GM12878 (cell line): ENCODE data around the gene JUN. TPM values are rescaled to one million over a fixed set of nuclear protein-coding genes. Genes with fewer than 3 reads are reported as not detected.

ENCODE experiments used
- ATAC-seq: fragments of 200-7000 bp; cut with Tn5 transposase; 3 replicates; pipeline ENCODE4 v1.9.1; 2020; ENCODE audit warnings: mild to moderate bottlenecking, moderate library complexity
- BruUV-seq: library from RNA; stranded (reverse); fragments of 400-500 nt; replicated peaks from 2 replicates; lab custom pipeline; 2021; lab: Mats Ljungman, UMichigan
- CTCF ChIA-PET: fragments of 300-600 bp; sonication (Branson Sonifier 250); formaldehyde crosslinking; extraction: SDS; loops from one replicate; lab custom pipeline; 2021; ENCODE audit warnings: inconsistent platforms; lab: Yijun Ruan, JAX
- POLR2A ChIA-PET: fragments of 350-600 bp; formaldehyde crosslinking; extraction: SDS; loops from one replicate; lab custom pipeline; 2021; ENCODE audit warnings: inconsistent platforms; lab: Charles Lee
- RAD21 ChIA-PET: fragments of 300-600 bp; sonication (Branson Sonifier 250); formaldehyde crosslinking; loops from one replicate; lab custom pipeline; 2023; ENCODE audit warnings: antibody characterized with exemption; ENCODE audit not compliant: unreplicated experiment; lab: Charles Lee
- SMC1A ChIA-PET: fragments of 300-600 bp; sonication (Branson Sonifier 250); formaldehyde crosslinking; loops from one replicate; lab custom pipeline; 2023; ENCODE audit not compliant: unreplicated experiment, uncharacterized antibody; lab: Charles Lee
- DNase-seq: peaks from one replicate; pipeline ENCODE4 v3.0.0-alpha.2; 2011; ENCODE audit warnings: low read depth, low spot score
- FAIRE-seq: peaks from 3 replicates; lab custom pipeline; 2011; peaks lifted over from hg19 to GRCh38; lab: Jason Lieb, UNC
- H2AFZ ChIP-seq: 2 replicates; pipeline ENCODE4 v1.6.0; 2011; ENCODE audit warnings: low read depth, low read length, control low read depth; ENCODE audit not compliant: control insufficient read depth
- H3K27ac ChIP-seq: 2 replicates; pipeline ENCODE4 v1.5.1; 2011; ENCODE audit warnings: control low read depth; ENCODE audit not compliant: control insufficient read depth, insufficient read depth
- H3K27me3 ChIP-seq, 2 experiments: replicated peaks in 1 of 2; 2 replicates each; pipeline versions ENCODE4 v1.6.0 to v1.6.1; 2011; ENCODE audit warnings: low read length in 1 of 2; ENCODE audit not compliant: control insufficient read depth in 2 of 2, insufficient read depth in 2 of 2
- H3K36me3 ChIP-seq, 2 experiments: 2 replicates each; pipeline ENCODE4 v1.5.1; 2011; ENCODE audit warnings: low read length in 1 of 2; ENCODE audit not compliant: control insufficient read depth in 2 of 2, insufficient read depth in 2 of 2
- H3K4me1 ChIP-seq: 2 replicates; pipeline ENCODE4 v1.6.1; 2011; ENCODE audit warnings: mild to moderate bottlenecking, low read length, moderate library complexity, mixed read lengths; ENCODE audit not compliant: control insufficient read depth, insufficient read depth
- H3K4me2 ChIP-seq: 2 replicates; pipeline ENCODE4 v1.6.0; 2011; ENCODE audit warnings: control low read depth; ENCODE audit not compliant: control insufficient read depth, insufficient read depth
- H3K4me3 ChIP-seq: fragments of 200-600 bp; sonication (generic); 2 replicates; pipeline ENCODE4 v1.5.1; 2016
- H3K79me2 ChIP-seq: 2 replicates; pipeline ENCODE4 v1.6.0; 2011; ENCODE audit warnings: low read length; ENCODE audit not compliant: control insufficient read depth, insufficient read depth
- H3K9ac ChIP-seq: 2 replicates; pipeline ENCODE4 v1.8.0; 2011; ENCODE audit warnings: low read length, control low read depth, mixed read lengths; ENCODE audit not compliant: control insufficient read depth, insufficient read depth
- H3K9me3 ChIP-seq: replicated peaks from 3 replicates; pipeline ENCODE4 v1.5.1; 2011; ENCODE audit warnings: mild to moderate bottlenecking, low read length; ENCODE audit not compliant: control insufficient read depth, insufficient read depth
- H4K20me1 ChIP-seq: 2 replicates; pipeline ENCODE4 v1.6.0; 2011; ENCODE audit not compliant: control insufficient read depth, insufficient read depth
- CHD1 ChIP-seq: IDR thresholded peaks from 2 replicates; pipeline ENCODE4 v1.6.1; 2012; ENCODE audit warnings: low read depth, low read length, improper control_type of control experiment
- CHD2 ChIP-seq: IDR thresholded peaks from 2 replicates; pipeline ENCODE4 v1.6.1; 2011; ENCODE audit warnings: low read depth, low read length, improper control_type of control experiment, borderline replicate concordance
- EED ChIP-seq: sonication (generic); IDR thresholded peaks from 2 replicates; pipeline ENCODE4 v1.6.1; 2016; ENCODE audit warnings: antibody characterized with exemption, low read depth
- ETV6 ChIP-seq, 2 experiments: fragments of 450-650 bp in 1 of 2; IDR thresholded peaks in 1 of 2; conservative IDR thresholded peaks in 1 of 2; 2 replicates each; pipeline ENCODE4 v1.6.1; 2014; ENCODE audit warnings: antibody characterized with exemption in 1 of 2, borderline replicate concordance in 1 of 2, low read depth in 1 of 2, mild to moderate bottlenecking in 1 of 2, moderate library complexity in 1 of 2
- PAX5 ChIP-seq: IDR thresholded peaks from 2 replicates; pipeline ENCODE4 v1.6.1; 2011; ENCODE audit warnings: low read depth, low read length, borderline replicate concordance
- RAD21 ChIP-seq: IDR thresholded peaks from 2 replicates; pipeline ENCODE4 v1.6.1; 2011; ENCODE audit warnings: mild to moderate bottlenecking, low read depth, low read length, moderate library complexity; ENCODE audit not compliant: insufficient read depth
- RCOR1 ChIP-seq: conservative IDR thresholded peaks from 2 replicates; pipeline ENCODE4 v1.6.1; 2012; ENCODE audit warnings: low read depth, low read length, improper control_type of control experiment
- RFX5 ChIP-seq: IDR thresholded peaks from 2 replicates; pipeline ENCODE4 v1.6.1; 2011; ENCODE audit warnings: low read depth, low read length, improper control_type of control experiment
- SIX5 ChIP-seq: IDR thresholded peaks from 2 replicates; pipeline ENCODE4 v1.6.1; 2011; ENCODE audit warnings: mild to moderate bottlenecking, low read depth, low read length, moderate library complexity; ENCODE audit not compliant: severe bottlenecking
- SREBF2 ChIP-seq: IDR thresholded peaks from 2 replicates; pipeline ENCODE4 v1.6.1; 2012; ENCODE audit warnings: mild to moderate bottlenecking, low read length
- WGBS: methylation state at CpG from one replicate; pipeline ENCODE4 v1.1.6; 2016; ENCODE audit warnings: low lambda C conversion rate; ENCODE audit not compliant: insufficient replicate concordance, insufficient coverage; ENCODE audit errors: missing lambda C conversion rate; 5-methylcytosine and 5-hydroxymethylcytosine counted together
- in situ Hi-C: fragments of 300-500 bp; cut with MboI; formaldehyde crosslinking; loops from 9 replicates; pipeline ENCODE4 v1.14.3; 2018; ENCODE audit warnings: mixed read lengths
- intact Hi-C: fragments of 100-400 bp; cut with micrococcal nuclease; formaldehyde crosslinking; loops from one replicate; pipeline ENCODE4 v1.14.2; 2022; ENCODE audit not compliant: unreplicated experiment
- polyA plus RNA-seq, 11 experiments: library from polyadenylated mRNA; depleted of rRNA in 4 of 11; unstranded in 6 of 11; stranded (reverse) in 5 of 11; fragments of >200 nt; fragmentation: Nextera tagmentation in 4 of 11; fragmentation: Illumina TruSeq in 1 of 11; extraction: Ambion mirVana in 4 of 11; extraction: Trizol in 1 of 11; gene quantifications; 1 replicate in 1 of 11; 2 replicates in 10 of 11; pipeline versions ENCODE4 v1.2.1 to v1.2.3, GENCODE V29; 2011 to 2016; ENCODE audit warnings: inconsistent platforms in 2 of 11, missing spikeins in 2 of 11, low read depth in 1 of 11
- total RNA-seq, 4 experiments: library from RNA; depleted of rRNA in 3 of 4; stranded (reverse); fragments of >200 nt in 3 of 4; fragmentation: Illumina TruSeq in 1 of 4; extraction: Trizol in 1 of 4; gene quantifications; 2 replicates each; pipeline versions ENCODE4 v1.2.1 to v1.2.3, GENCODE V29; 2013 to 2021
- TF ChIP-seq, protein P1 (sequence below): IDR thresholded peaks from 2 replicates; pipeline ENCODE4 v1.6.1; 2012; ENCODE audit warnings: low read depth, low read length, improper control_type of control experiment
- TF ChIP-seq, protein P2 (sequence below): IDR thresholded peaks from 2 replicates; pipeline ENCODE4 v1.6.1; 2011; ENCODE audit warnings: low read depth, mild to moderate bottlenecking, low read length, moderate library complexity, borderline replicate concordance; ENCODE audit errors: extremely low read depth
- TF ChIP-seq, protein P3 (sequence below): fragments of 450-650 bp; formaldehyde crosslinking; IDR thresholded peaks from 2 replicates; pipeline ENCODE4 v1.5.0; 2022; ENCODE audit warnings: mild to moderate bottlenecking, missing genetic modification characterization

The JUN gene
- total and polyA plus RNA-seq, 10 of the 15 experiments (the other 5 are each of a cell fraction or from before 2014, with no cell fraction given) = 0.18 to 8.4 (median 2.8) TPM

DNA sequence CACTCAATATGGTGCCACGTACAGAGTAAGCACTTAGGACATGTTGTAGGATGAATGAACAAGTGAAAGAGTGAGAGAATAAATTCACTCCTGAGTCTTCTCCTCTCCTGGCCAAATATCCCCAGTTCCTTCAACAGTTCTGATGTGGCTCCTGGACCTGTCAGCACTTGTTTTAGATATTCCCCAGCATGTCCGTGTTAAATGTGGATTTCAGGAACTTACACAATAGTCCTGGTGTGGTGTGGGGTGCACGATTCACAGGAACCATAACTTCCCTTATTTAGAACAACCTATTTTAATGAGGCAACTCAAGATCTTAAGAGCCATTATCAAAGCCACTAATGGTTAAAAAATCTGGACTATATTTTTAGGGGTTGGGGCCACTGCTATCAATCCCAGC, 45.0 kb downstream of the JUN start:
- no peak for DNase-seq
- Histone ChIP-seq H3K9me3 (no peaks in the 10 kb centered on the region), H3K36me3 (no peaks in the 10 kb centered on the region), H3K9ac (no peak overlapping the region), H3K27ac (no peak overlapping the region), H3K4me2 (no peak overlapping the region), H3K27me3 (no peaks in the 10 kb centered on the region), H3K4me1 (no peaks in the 10 kb centered on the region), H2AFZ (no peak overlapping the region), H3K4me3 (no peak overlapping the region), H4K20me1 (no peaks in the 10 kb centered on the region), H3K79me2 (no peaks in the 10 kb centered on the region)
- FAIRE-seq = no peak
- ChIA-PET RAD21 (interaction anchor here (0.7 to 1.9 kb wide), 4 partner anchors 960 to 1020 kb away, joined by 4 to 9 read pairs (median 6); no protein-coding TSS in a partner anchor), SMC1A (interaction anchor here (0.9 to 5.8 kb wide), 3 partner anchors 959 to 1020 kb away, joined by 3 to 60 read pairs (median 3); no protein-coding TSS in a partner anchor), CTCF (interaction anchor here (1.0 to 8.4 kb wide), 6 partner anchors 14 to 1209 kb away, joined by 3 to 89 read pairs (median 4); no protein-coding TSS in a partner anchor), POLR2A (interaction anchor here (0.6 kb wide), 1 partner anchor 29 kb away, joined by 6 read pairs; no protein-coding TSS in a partner anchor)
- no peak for ATAC-seq
- in situ Hi-C loops = loop anchor here (25.0 kb wide), 1 partner anchor 973 kb away; no protein-coding TSS in a partner anchor
- intact Hi-C loops = no loop called here
- WGBS = 36% methylated on average over 3 of the region's 3 CpGs
- no peak for TF ChIP-seq RAD21
- TF ChIP-seq, protein P1, sequence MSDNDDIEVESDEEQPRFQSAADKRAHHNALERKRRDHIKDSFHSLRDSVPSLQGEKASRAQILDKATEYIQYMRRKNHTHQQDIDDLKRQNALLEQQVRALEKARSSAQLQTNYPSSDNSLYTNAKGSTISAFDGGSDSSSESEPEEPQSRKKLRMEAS = no peak
- TF ChIP-seq EED = no peak
- no peak for TF ChIP-seq RCOR1
- no peak for TF ChIP-seq PAX5
- TF ChIP-seq, protein P2, sequence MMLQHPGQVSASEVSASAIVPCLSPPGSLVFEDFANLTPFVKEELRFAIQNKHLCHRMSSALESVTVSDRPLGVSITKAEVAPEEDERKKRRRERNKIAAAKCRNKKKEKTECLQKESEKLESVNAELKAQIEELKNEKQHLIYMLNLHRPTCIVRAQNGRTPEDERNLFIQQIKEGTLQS = no peak
- TF ChIP-seq ETV6 (conservative IDR thresholded peaks at IDR 0.05 in 1 of 2, IDR thresholded peaks at IDR 0.05 in 1 of 2; ENCODE audit: borderline replicate concordance in 1 of 2, low read depth in 1 of 2) = no peak
- TF ChIP-seq SIX5 = no peak
- no peak for TF ChIP-seq CHD1
- no peak for TF ChIP-seq SREBF2
- no peak for TF ChIP-seq RFX5
- no peak for TF ChIP-seq CHD2
- TF ChIP-seq, protein P3, sequence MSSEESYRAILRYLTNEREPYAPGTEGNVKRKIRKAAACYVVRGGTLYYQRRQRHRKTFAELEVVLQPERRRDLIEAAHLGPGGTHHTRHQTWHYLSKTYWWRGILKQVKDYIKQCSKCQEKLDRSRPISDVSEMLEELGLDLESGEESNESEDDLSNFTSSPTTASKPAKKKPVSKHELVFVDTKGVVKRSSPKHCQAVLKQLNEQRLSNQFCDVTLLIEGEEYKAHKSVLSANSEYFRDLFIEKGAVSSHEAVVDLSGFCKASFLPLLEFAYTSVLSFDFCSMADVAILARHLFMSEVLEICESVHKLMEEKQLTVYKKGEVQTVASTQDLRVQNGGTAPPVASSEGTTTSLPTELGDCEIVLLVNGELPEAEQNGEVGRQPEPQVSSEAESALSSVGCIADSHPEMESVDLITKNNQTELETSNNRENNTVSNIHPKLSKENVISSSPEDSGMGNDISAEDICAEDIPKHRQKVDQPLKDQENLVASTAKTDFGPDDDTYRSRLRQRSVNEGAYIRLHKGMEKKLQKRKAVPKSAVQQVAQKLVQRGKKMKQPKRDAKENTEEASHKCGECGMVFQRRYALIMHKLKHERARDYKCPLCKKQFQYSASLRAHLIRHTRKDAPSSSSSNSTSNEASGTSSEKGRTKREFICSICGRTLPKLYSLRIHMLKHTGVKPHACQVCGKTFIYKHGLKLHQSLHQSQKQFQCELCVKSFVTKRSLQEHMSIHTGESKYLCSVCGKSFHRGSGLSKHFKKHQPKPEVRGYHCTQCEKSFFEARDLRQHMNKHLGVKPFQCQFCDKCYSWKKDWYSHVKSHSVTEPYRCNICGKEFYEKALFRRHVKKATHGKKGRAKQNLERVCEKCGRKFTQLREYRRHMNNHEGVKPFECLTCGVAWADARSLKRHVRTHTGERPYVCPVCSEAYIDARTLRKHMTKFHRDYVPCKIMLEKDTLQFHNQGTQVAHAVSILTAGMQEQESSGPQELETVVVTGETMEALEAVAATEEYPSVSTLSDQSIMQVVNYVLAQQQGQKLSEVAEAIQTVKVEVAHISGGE (CRISPR knock-in tag) = no peak
- no TSS peak for BruUV-seq
